ENCODE results near the gene ABI3.
A peak's percentile ranks its signal among the peaks of the same experiment; 100 is the strongest.

The ABI3 gene

DNA sequence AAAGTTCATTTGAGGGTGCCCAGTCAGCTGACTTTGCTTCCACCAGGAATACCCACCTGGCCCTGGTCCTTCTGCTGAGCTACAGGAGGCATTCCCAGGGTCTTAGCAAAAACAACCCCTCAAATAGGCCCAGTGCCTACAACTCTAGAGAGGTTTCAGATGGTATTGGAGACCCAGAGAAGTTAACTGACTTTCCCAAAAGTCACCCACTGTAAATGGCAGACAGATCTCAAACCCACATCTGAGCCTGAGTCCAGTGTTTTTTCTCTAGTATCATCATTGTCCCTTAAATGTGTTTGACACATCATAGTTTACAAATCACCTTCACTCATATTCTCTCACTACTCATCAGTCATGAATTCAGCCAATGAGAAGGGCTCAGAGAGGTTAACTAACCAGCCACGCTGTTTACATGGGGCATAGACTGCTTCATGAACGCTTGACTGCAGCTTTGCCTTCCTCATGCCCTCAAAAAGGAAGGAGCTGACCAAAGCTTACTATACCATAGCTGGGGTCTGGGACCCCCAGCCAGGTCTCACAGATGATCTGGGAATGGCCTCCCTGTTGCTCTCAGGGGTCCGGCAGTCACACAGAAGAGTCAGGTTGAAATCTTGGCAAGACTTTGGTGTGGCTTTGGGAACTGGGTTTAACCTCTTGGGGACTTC, 16.4 kb downstream of the ABI3 start:
- no peak overlapping the region for H3K27ac Mint-ChIP-seq
- no peaks in the 10 kb centered on the region for H3K36me3 Mint-ChIP-seq (ENCODE audit: low read depth)
- H3K4me3 Mint-ChIP-seq = no peak overlapping the region
- peaks cover 94% of the 10 kb centered on the region for H3K27me3 Mint-ChIP-seq (ENCODE audit: low read depth)
- TF ChIP-seq, protein P1, sequence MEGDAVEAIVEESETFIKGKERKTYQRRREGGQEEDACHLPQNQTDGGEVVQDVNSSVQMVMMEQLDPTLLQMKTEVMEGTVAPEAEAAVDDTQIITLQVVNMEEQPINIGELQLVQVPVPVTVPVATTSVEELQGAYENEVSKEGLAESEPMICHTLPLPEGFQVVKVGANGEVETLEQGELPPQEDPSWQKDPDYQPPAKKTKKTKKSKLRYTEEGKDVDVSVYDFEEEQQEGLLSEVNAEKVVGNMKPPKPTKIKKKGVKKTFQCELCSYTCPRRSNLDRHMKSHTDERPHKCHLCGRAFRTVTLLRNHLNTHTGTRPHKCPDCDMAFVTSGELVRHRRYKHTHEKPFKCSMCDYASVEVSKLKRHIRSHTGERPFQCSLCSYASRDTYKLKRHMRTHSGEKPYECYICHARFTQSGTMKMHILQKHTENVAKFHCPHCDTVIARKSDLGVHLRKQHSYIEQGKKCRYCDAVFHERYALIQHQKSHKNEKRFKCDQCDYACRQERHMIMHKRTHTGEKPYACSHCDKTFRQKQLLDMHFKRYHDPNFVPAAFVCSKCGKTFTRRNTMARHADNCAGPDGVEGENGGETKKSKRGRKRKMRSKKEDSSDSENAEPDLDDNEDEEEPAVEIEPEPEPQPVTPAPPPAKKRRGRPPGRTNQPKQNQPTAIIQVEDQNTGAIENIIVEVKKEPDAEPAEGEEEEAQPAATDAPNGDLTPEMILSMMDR (IDR thresholded peaks at IDR 0.05; ENCODE audit: unreplicated experiment in 3 of 3) = no peak
- no peaks in the 10 kb centered on the region for H3K9me3 Mint-ChIP-seq
- H3K4me1 Mint-ChIP-seq = peaks cover 11% of the 10 kb centered on the region

DNA sequence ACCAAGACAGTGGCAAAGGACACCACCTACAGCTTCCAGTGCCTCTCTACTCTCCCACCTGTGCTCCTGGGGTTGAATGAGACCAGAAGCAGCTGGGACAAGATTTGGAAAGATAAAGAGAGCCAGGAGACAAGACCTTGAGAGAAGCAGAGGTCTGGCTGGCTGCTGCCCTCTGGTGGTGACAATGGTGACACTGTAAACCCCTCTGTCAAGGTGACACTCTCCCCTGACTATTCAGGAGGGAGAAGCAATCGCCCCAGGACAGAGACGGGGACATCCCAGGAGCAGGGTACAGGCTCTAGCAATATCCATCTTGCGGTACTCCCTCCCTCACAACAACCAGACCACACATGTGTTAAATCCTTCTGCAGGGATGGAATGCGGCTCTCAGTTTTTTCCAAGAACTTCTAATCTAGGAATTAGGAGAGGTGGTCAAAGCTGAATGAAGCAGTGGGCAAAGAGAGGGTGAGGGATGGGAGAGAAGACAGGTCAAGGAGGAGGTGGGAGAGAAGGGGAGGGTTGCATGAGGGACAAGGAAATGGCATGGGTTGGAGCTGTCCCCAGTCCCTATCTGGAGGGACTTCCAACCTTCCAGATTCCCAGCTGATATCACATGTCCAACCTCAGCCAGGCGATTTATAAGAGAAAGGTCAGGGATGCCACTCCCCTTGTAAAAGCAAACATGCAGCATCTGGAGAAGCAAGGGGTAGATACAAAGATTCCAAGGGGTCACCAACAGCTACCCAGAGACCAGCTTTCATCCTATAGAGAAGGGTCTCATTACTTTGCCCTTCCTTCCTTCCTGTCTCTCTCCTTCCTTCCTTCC, 17.1 kb downstream of the ABI3 start:
- H3K36me3 Mint-ChIP-seq (ENCODE audit: low read depth) = no peaks in the 10 kb centered on the region
- no peaks in the 10 kb centered on the region for H3K9me3 Mint-ChIP-seq
- H3K4me3 Mint-ChIP-seq = peak overlapping the region; percentile 4 to 43 (median 41)

DNA sequence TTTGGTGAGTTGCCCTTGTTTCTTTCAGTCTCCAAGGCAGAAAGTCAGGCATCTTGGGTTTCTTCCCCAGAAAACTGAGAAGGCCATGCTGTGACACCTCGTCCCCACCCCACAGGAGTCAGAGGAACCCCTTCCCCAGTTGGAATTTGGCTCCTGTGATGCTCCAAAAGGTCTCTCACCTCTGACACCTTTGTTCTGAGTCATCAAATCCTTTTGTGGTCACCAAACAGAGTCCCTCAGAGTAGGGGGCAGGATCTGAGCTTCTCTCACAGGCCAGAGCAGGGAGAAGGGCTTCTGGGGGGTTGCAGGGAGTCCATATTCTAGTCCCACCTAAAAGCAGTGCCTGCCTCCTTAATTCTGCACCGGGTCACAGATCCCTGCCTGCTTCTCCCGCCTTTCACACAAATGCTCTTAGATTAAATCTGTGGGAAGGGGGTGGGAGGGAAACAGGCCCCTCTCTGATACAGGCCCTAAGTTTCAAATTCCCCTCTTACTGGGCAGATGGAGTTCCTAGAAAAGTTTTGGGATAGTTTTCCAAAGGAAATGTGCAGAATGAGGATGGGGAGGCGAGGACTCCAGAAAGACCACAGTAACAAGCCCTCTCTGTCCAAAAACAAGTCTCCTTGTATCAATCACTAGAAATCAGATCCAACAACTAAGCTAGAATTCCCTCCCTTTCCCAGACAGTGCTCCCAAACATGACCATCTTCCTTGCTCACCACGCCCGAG, 18.7 kb downstream of the ABI3 start:
- no peak overlapping the region for H3K27ac Mint-ChIP-seq
- TF ChIP-seq, protein P1 (IDR thresholded peaks at IDR 0.05; ENCODE audit: unreplicated experiment in 3 of 3) = no peak
- no peaks in the 10 kb centered on the region for H3K9me3 Mint-ChIP-seq
- H3K4me1 Mint-ChIP-seq = peaks cover 5% of the 10 kb centered on the region
- H3K4me3 Mint-ChIP-seq = peak overlapping the region; percentile 79 to 80 (median 80)
- peaks cover 82% of the 10 kb centered on the region for H3K27me3 Mint-ChIP-seq (ENCODE audit: low read depth)
- H3K36me3 Mint-ChIP-seq (ENCODE audit: low read depth) = no peaks in the 10 kb centered on the region

More for the DNA sequence above, 17.1 kb downstream of the ABI3 start:
- Mint-ChIP-seq H3K27ac (no peak overlapping the region), H3K27me3 (ENCODE audit: low read depth) (peaks cover 89% of the 10 kb centered on the region), H3K4me1 (peaks cover 11% of the 10 kb centered on the region)
- TF ChIP-seq, protein P1 (IDR thresholded peaks at IDR 0.05; ENCODE audit: unreplicated experiment in 3 of 3) = peak; percentile 75 to 81 (median 79)

DNA sequence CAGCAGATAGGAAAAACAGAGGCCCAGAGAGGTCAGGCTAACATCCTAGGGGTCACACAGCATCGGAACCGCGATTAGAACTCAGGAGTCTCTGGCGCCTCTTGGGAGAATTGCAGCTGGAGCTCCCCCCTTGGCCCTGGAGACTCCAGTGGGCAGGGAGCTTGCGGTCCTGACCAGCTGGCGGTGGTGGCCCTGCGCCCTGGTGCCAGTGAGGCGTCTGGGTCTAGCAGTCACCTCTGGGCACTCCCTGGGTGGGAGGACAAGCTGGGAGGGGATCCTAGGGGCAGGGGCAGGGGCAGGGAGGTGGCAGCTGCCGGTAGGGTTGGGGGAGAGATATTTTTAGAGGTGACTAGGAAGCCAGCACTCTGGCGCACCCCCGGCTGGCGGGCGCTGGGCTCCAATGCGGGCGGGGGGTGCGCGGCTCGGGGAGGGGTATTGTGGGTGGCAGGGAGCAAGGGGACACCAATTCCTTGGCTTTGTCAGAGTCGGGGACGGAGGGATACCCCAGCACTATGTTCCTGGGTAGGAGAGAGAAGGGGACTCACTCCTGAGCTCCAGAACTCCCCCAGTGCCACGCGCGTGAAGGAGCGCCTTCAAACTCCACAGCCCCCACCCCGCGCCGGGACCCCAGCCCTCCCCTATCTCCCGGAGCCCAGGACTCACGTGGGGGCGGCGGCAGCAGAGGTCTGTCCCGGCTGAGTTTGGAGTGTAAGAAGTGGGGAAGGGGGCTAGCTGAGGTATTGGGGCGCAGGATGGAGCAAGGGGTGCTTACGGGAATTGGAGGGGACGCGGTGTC, 19.5 kb downstream of the ABI3 start:
- Mint-ChIP-seq H3K4me3 (peak overlapping the region; percentile 80 to 83 (median 81)), H3K27me3 (ENCODE audit: low read depth) (peaks cover 76% of the 10 kb centered on the region), H3K27ac (no peak overlapping the region), H3K4me1 (peaks cover 5% of the 10 kb centered on the region), H3K36me3 (ENCODE audit: low read depth) (no peaks in the 10 kb centered on the region), H3K9me3 (no peaks in the 10 kb centered on the region)
- TF ChIP-seq, protein P1 (IDR thresholded peaks at IDR 0.05; ENCODE audit: unreplicated experiment in 3 of 3) = no peak

DNA sequence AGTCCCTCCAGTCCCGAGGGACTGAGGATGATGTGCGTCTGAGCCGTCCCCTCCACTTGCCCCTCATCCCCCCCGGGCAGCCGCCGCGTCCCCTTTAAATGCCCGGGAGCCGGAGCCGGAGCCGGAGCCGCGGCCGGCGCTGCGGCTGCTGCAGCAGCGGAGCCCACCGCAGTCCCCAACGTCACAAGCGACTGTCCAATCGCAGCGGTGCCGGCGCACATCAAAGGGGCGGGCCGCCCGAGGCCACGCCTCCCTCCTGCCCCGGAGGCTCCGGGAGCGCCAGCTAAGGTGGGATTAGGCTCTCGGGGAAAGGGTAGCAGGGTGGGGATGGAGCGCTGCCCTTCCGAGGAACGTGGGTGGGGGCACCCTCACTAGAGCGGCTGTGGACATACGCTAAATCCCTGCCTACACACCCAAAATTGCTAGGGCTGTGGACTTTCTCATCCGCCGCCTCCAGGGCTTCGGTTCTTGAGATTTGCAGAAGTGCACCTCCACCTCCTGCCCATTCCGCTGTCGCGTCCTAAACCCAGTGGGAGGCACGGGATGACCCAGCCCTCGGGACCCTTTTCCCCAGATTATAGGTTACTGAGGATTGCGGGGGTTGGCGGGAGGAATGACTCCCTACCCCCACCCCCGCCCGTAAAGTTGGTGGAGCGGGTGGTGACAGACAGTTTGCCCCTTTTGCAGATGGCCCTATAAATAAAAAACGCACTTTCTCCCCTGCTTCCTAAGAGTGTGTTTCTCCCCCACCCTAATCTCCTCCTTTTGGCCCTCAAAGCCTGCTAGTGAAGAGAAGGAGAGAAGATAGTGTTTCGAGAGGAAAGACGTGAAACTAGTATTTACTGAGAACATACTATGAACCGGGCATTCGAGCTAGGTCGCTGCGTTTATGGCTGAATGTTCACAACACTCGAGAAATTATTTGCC, 20.4 kb downstream of the ABI3 start, which contains the start of gene PHOSPHO1:
Gene PHOSPHO1 (minus strand): TSS at position 152 of the 927 bp plus-strand sequence. CDS start 4,096 bp downstream, outside the sequence.
- Mint-ChIP-seq H3K4me1 (peaks cover 5% of the 10 kb centered on the region), H3K36me3 (ENCODE audit: low read depth) (no peaks in the 10 kb centered on the region), H3K27ac (no peak within 1 kb of the TSS), H3K9me3 (no peaks in the 10 kb centered on the region), H3K4me3 (peak within 1 kb of the TSS; percentile 80 to 83 (median 81)), H3K27me3 (ENCODE audit: low read depth) (peaks cover 73% of the 10 kb centered on the region)
- TF ChIP-seq, protein P1 (IDR thresholded peaks at IDR 0.05; ENCODE audit: unreplicated experiment in 3 of 3) = no peak
